ENCODE measurements around the gene MYEOV. TPM values are rescaled to one million over a fixed set of nuclear protein-coding genes. Genes with fewer than 3 reads are reported as not detected.
A peak's percentile ranks its signal among the peaks of the same experiment; 100 is the strongest.

The MYEOV gene
- total RNA-seq, 2 experiments from 2014 or later = not detected

GRCh38 chr11:69301081-69301454 lies 7.1 kb downstream of the MYEOV start:
- POLR2A ChIA-PET = no interaction called here
- no peak overlapping the region for H3K4me3 Mint-ChIP-seq
- no peak overlapping the region for H3K27ac Mint-ChIP-seq
- no peaks in the 10 kb centered on the region for H3K9me3 Mint-ChIP-seq (ENCODE audit: insufficient read depth)
- ATAC-seq = no peak
- no peaks in the 10 kb centered on the region for H3K27me3 Mint-ChIP-seq (ENCODE audit: low read depth)
- CTCF ChIA-PET = no interaction called here
- H3K36me3 Mint-ChIP-seq (ENCODE audit: low read depth) = peaks cover 1% of the 10 kb centered on the region
- DNase-seq = no peak
- H3K4me1 Mint-ChIP-seq (ENCODE audit: low read depth) = peaks cover 46% of the 10 kb centered on the region

GRCh38 chr11:69301455-69302401 lies 7.8 kb downstream of the MYEOV start:
- Mint-ChIP-seq H3K27ac (no peak overlapping the region), H3K27me3 (ENCODE audit: low read depth) (no peaks in the 10 kb centered on the region), H3K9me3 (ENCODE audit: insufficient read depth) (no peaks in the 10 kb centered on the region), H3K4me1 (ENCODE audit: low read depth) (peaks cover 40% of the 10 kb centered on the region), H3K4me3 (no peak overlapping the region), H3K36me3 (ENCODE audit: low read depth) (peaks cover 1% of the 10 kb centered on the region)
- no peak for ATAC-seq
- ChIA-PET CTCF (interaction anchor here (0.9 kb wide), 1 partner anchor 9 kb away, joined by 3 read pairs; no protein-coding TSS in a partner anchor), POLR2A (no interaction called here)
- DNase-seq = no peak

- H3K9me3 Mint-ChIP-seq (ENCODE audit: insufficient read depth) = no peaks in the 10 kb centered on the region
- ChIA-PET CTCF (interaction anchor here (0.9 kb wide), 1 partner anchor 10 kb away, joined by 3 read pairs; no protein-coding TSS in a partner anchor), POLR2A (no interaction called here)
- no peaks in the 10 kb centered on the region for H3K27me3 Mint-ChIP-seq (ENCODE audit: low read depth)
- H3K4me3 Mint-ChIP-seq = no peak overlapping the region
- peak overlapping the region; percentile 7 for H3K27ac Mint-ChIP-seq
- no peaks in the 10 kb centered on the region for H3K36me3 Mint-ChIP-seq (ENCODE audit: low read depth)
- H3K4me1 Mint-ChIP-seq (ENCODE audit: low read depth) = peaks cover 32% of the 10 kb centered on the region
- ATAC-seq (no peak), DNase-seq (no peak)
Observed at GRCh38 chr11:69302447-69303020, 8.6 kb downstream of the MYEOV start.

- Mint-ChIP-seq H3K27me3 (ENCODE audit: low read depth) (no peaks in the 10 kb centered on the region), H3K27ac (no peak overlapping the region), H3K4me1 (ENCODE audit: low read depth) (peaks cover 23% of the 10 kb centered on the region), H3K4me3 (no peak overlapping the region), H3K9me3 (ENCODE audit: insufficient read depth) (no peaks in the 10 kb centered on the region), H3K36me3 (ENCODE audit: low read depth) (no peaks in the 10 kb centered on the region)
- CTCF ChIA-PET = no interaction called here
- POLR2A ChIA-PET = no interaction called here
- DNase-seq (no peak), ATAC-seq (no peak)
Observed at GRCh38 chr11:69303427-69303826, 9.5 kb downstream of the MYEOV start.

GRCh38 chr11:69304258-69304657 lies 10.3 kb downstream of the MYEOV start:
- no peak for ATAC-seq

GRCh38 chr11:69304686-69305085 lies 10.7 kb downstream of the MYEOV start:
- ChIA-PET POLR2A (no interaction called here), CTCF (interaction anchor here (1.2 kb wide), 1 partner anchor 12 kb away, joined by 4 read pairs; the partner anchor contains the start of gene MYEOV)
- Mint-ChIP-seq H3K4me3 (no peak overlapping the region), H3K9me3 (ENCODE audit: insufficient read depth) (no peaks in the 10 kb centered on the region), H3K4me1 (ENCODE audit: low read depth) (peaks cover 11% of the 10 kb centered on the region), H3K27me3 (ENCODE audit: low read depth) (no peaks in the 10 kb centered on the region), H3K36me3 (ENCODE audit: low read depth) (no peaks in the 10 kb centered on the region), H3K27ac (no peak overlapping the region)
- DNase-seq (no peak), ATAC-seq (no peak)

More at GRCh38 chr11:69304258-69304657, 10.3 kb downstream of the MYEOV start:
- Mint-ChIP-seq H3K4me3 (no peak overlapping the region), H3K4me1 (ENCODE audit: low read depth) (peaks cover 14% of the 10 kb centered on the region), H3K27ac (no peak overlapping the region), H3K27me3 (ENCODE audit: low read depth) (no peaks in the 10 kb centered on the region), H3K9me3 (ENCODE audit: insufficient read depth) (no peaks in the 10 kb centered on the region), H3K36me3 (ENCODE audit: low read depth) (no peaks in the 10 kb centered on the region)
- ChIA-PET CTCF (no interaction called here), POLR2A (no interaction called here)
- DNase-seq = no peak

- Mint-ChIP-seq H3K27me3 (ENCODE audit: low read depth) (no peaks in the 10 kb centered on the region), H3K9me3 (ENCODE audit: insufficient read depth) (no peaks in the 10 kb centered on the region), H3K4me3 (no peak overlapping the region), H3K27ac (no peak overlapping the region), H3K36me3 (ENCODE audit: low read depth) (no peaks in the 10 kb centered on the region), H3K4me1 (ENCODE audit: low read depth) (peaks cover 15% of the 10 kb centered on the region)
- DNase-seq = no peak
- POLR2A ChIA-PET = no interaction called here
- CTCF ChIA-PET = interaction anchor here (1.2 kb wide), 1 partner anchor 13 kb away, joined by 4 read pairs; the partner anchor contains the start of gene MYEOV
- no peak for ATAC-seq
Observed at GRCh38 chr11:69305885-69306540, 12.1 kb downstream of the MYEOV start.

GRCh38 chr11:69306821-69307220 lies 12.9 kb downstream of the MYEOV start:
- ChIA-PET POLR2A (no interaction called here), CTCF (no interaction called here)
- Mint-ChIP-seq H3K9me3 (ENCODE audit: insufficient read depth) (no peaks in the 10 kb centered on the region), H3K27me3 (ENCODE audit: low read depth) (no peaks in the 10 kb centered on the region), H3K27ac (no peak overlapping the region), H3K4me1 (ENCODE audit: low read depth) (peaks cover 23% of the 10 kb centered on the region), H3K36me3 (ENCODE audit: low read depth) (no peaks in the 10 kb centered on the region), H3K4me3 (no peak overlapping the region)
- DNase-seq = no peak
- ATAC-seq = no peak

GRCh38 chr11:69307421-69307820 lies 13.5 kb downstream of the MYEOV start:
- no peak for DNase-seq
- H3K9me3 Mint-ChIP-seq (ENCODE audit: insufficient read depth) = no peaks in the 10 kb centered on the region
- POLR2A ChIA-PET = interaction anchor here (1.9 kb wide), 1 partner anchor 9 kb away, joined by 7 read pairs; no protein-coding TSS in a partner anchor
- no peaks in the 10 kb centered on the region for H3K36me3 Mint-ChIP-seq (ENCODE audit: low read depth)
- ATAC-seq = no peak
- H3K4me1 Mint-ChIP-seq (ENCODE audit: low read depth) = peaks cover 28% of the 10 kb centered on the region
- no peak overlapping the region for H3K4me3 Mint-ChIP-seq
- H3K27me3 Mint-ChIP-seq (ENCODE audit: low read depth) = no peaks in the 10 kb centered on the region
- CTCF ChIA-PET = no interaction called here
- H3K27ac Mint-ChIP-seq = no peak overlapping the region

GRCh38 chr11:69307871-69308431 lies 14.0 kb downstream of the MYEOV start:
- no peak overlapping the region for H3K4me3 Mint-ChIP-seq
- DNase-seq (no peak), ATAC-seq (no peak)
- no peaks in the 10 kb centered on the region for H3K27me3 Mint-ChIP-seq (ENCODE audit: low read depth)
- peaks cover 33% of the 10 kb centered on the region for H3K4me1 Mint-ChIP-seq (ENCODE audit: low read depth)
- no peaks in the 10 kb centered on the region for H3K9me3 Mint-ChIP-seq (ENCODE audit: insufficient read depth)
- POLR2A ChIA-PET = interaction anchor here (1.9 kb wide), 1 partner anchor 10 kb away, joined by 7 read pairs; no protein-coding TSS in a partner anchor
- no peaks in the 10 kb centered on the region for H3K36me3 Mint-ChIP-seq (ENCODE audit: low read depth)
- peak overlapping the region; percentile 14 for H3K27ac Mint-ChIP-seq
- CTCF ChIA-PET = interaction anchor here (1.3 kb wide), 1 partner anchor 11 kb away, joined by 3 read pairs; no protein-coding TSS in a partner anchor

GRCh38 chr11:69308491-69308911 lies 14.5 kb downstream of the MYEOV start:
- H3K9me3 Mint-ChIP-seq (ENCODE audit: insufficient read depth) = no peaks in the 10 kb centered on the region
- ChIA-PET CTCF (interaction anchor here (1.3 kb wide), 1 partner anchor 11 kb away, joined by 3 read pairs; no protein-coding TSS in a partner anchor), POLR2A (interaction anchor here (1.9 kb wide), 1 partner anchor 10 kb away, joined by 7 read pairs; no protein-coding TSS in a partner anchor)
- no peak for ATAC-seq
- no peaks in the 10 kb centered on the region for H3K27me3 Mint-ChIP-seq (ENCODE audit: low read depth)
- peaks cover 30% of the 10 kb centered on the region for H3K4me1 Mint-ChIP-seq (ENCODE audit: low read depth)
- H3K36me3 Mint-ChIP-seq (ENCODE audit: low read depth) = no peaks in the 10 kb centered on the region
- H3K27ac Mint-ChIP-seq = peak overlapping the region; percentile 45
- no peak overlapping the region for H3K4me3 Mint-ChIP-seq
- no peak for DNase-seq
